Activated naive CD4-positive, alpha-beta T cell treated with anti-CD3 and anti-CD28 coated beads, Interleukin-2, amount 50 U/mL, for 16 hours (primary cell): ENCODE results near the gene GREB1.

Experiments used
- DNase-seq: peaks from one replicate; pipeline ENCODE4 v3.0.0-alpha.2; 2020

Gene GREB1

GRCh38 chr2:11581797-11582611, 48.2 kb downstream of the GREB1 start:
- DNase-seq: no peak

DNA sequence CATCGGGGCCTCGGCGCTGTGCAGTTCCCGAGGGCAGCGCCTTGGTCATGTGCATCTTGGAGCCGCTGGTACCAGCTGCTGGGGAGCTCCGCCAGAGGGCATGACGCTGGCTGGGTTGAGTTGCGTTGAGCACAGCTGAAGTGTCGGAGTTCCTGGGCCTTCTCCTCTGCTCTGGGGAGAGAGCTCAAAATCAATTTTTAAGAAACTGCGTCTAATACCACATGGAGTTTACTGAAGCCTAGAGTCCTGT, 48.7 kb downstream of the GREB1 start:
- no peak for DNase-seq

GRCh38 chr2:11582862-11583752, 49.3 kb downstream of the GREB1 start:
- peak; percentile 67 for DNase-seq

DNA sequence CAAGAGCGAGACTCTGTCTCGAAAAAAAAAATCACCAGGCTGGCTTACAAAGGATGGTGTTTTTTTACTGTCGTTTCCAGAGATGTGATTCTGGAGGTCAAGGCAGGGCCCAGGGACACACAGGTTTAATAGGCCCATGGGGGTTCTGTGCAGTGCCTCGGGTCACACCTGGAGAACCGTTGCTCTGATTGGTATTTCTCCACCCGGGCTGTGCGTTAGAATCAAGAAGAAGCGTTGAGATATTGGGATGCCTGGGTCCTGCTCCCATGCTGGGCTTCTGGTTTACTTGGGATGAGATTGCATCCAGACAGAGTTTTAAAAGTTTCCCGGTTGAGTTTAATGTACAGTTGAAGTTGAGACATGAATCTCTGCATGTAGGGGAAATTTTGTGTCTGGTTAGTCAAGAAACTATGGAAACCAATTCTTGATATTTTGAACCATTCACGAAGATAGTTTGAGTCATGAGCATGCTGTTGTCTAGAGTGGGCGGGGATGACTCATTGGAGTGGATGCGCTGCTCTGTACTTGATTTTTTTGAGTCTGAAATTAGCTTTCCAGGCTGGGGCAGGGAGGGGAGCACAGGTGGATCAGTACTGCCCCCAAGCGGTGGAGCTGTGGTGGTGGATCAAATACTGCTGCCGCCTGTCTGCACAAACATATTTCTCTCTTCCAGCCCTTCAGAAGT, 50.1 kb downstream of the GREB1 start:
- DNase-seq: peak; percentile 93

DNA sequence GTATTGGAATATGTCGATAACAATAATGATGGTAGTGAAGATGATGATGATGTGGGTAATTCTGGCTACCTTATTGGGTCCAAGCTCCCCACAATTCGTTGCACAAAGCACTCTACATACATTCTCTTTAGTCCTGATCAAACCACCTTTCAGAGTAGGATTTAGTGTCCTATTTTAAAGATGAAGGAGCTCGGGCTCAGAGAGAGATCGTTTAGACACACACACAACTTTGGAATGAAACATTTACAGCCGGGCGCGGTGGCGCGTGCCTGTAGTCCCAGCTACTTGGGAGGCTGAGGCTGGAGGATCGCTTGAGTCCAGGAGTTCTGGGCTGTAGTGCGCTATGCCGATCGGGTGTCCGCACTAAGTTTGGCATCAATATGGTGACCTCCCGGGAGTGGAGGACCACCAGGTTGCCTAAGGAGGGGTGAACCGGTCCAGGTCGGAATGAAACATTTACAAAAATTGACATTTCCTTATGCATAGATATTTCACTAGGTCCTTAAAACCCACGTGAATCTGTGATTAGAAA, 50.7 kb downstream of the GREB1 start:
- DNase-seq: no peak

DNA sequence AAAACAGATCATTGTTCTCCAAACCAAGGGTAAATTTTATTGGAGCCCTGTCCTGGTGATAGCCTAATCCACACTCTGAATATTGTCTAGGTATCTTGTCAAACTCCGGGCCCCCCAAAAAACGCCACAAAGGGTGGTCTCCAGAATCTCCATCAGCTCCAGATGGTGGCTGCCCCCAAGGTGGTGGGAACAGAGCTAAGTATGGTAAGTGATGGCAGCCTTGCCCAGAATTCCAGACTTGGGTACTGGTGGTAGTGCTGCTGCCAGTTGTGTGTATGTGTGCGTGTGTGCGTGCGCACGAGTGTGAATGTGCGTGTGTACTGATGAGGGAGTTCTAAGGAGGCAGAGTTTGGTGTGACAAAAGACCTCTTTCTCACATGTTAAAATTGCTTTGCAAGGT, 51.2 kb downstream of the GREB1 start:
- DNase-seq: no peak

- no peak for DNase-seq
Observed at GRCh38 chr2:11588228-11589110, 54.6 kb downstream of the GREB1 start.

DNA sequence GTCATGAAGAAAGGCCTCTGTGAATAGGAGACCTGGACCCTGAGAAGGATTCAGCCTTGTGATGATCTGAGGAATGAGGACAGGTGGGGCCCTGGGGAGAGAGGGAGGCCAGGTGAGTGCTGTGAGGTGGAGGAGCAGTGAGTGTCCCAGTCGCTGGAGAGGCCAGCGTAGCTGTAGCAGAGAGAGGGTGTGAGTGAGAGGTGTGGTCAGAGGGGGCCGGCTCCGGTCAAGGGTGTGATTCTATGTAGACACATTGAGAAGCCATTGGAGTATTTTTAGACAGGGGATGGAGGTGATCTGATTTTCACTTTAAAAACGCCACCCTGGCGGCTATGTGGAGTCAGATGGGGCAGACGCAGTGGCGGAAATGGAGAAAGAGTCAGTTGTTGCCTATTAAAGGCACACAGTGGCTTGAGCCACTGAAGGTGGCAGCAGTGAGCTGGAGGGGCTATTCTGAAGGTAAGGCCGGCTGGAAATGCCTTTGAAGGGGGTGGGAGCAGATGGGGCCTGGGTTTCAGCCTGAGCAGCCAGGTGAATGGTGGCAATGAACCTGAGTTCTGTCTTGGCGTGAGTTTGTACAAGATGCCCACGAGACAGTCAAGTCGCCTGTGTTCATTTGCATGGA, 55.6 kb downstream of the GREB1 start:
- no peak for DNase-seq

- DNase-seq: no peak
Observed at GRCh38 chr2:11590193-11590592, 56.3 kb downstream of the GREB1 start.

GRCh38 chr2:11591091-11591490, 57.2 kb downstream of the GREB1 start:
- no peak for DNase-seq

DNA sequence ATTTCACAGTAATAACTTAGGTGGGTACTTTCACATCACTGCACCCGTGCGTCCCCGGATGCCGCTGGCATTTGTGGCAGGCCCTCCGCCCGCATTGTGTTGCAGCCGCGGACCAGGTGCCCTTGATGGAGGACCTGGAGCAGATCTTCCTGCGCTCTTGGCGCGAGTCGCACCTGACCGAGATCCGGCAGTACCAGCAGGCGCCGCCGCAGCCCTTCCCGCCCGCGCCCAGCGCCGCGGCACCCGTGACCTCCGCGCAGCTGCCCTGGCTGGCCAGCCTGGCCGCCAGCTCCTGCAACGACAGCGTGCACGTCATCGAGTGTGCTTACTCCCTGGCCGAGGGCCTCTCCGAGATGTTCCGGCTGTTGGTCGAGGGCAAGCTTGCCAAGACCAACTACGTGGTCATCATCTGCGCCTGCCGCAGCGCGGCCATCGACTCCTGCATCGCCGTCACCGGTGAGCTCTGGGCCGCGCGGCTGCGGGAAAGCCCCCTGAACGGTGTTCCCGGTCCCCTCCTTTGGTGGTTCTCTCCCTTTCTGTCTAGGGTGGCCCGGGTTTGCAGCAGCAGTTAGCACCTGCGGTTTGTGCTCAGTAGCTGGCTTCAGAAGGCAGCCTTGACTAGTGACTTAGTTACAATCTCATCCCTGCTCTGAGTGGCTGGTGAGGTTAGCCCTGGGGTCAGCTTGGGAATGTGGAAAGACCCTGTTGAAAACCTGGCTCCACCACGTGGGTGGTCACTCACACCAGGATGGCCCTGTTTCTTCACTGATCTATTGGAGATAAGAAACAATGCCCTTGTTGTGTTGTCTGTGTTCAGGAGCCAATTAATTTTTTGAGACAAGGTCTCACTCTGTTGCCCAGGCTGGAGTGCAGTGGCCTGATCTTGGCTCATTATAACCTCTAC, 59.1 kb downstream of the GREB1 start:
- DNase-seq: no peak

DNA sequence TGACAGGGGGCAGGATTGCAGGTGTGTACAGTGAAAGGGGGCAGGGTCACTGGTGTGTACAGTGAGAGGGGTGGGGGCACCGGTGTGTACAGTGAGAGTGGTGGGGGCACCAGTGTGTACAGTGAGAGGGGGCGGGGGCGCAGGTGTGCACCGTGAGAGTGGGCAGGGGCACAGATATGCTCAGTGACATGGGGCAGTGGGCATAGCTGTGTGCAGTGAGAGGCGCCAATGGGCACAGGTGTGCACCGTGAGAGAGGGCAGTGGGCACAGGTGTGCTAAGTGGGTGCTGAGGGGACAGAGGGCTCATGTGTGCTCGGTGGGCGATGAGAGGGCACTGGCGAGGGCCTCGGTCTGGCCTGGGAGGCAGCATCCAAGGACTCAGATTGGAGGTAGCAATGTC, 63.0 kb downstream of the GREB1 start:
- DNase-seq: no peak

DNA sequence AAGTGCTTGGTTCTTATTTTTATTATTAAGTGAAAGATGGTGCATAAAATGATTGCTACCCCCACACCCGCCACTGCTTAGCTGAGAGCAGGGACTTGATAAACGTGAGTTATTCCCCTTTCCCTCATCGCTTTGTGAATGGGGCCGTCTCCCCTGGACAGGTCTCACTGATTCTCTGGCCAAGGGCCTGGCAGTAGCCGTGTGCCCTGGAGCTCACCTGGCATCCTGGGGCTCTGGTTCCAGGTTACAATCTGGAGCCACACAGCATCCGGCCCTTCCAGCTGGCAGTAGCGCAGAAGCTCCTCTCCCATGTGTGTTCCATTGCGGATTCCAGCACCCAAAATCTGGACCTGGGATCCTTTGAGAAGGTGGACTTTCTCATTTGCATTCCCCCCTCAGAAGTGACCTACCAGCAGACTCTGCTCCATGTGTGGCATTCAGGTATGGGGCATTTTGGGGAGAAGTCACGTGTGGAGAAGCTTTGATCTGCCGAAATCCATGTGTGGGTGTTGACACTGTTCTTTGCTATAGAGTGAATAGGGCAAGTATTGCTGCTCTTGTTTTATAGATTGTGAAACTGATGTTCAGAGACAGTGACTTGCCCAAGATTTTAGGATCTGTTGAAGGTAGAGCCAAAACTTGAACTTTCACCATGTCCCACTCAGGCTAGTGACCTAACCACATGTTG, 63.8 kb downstream of the GREB1 start:
- no peak for DNase-seq

DNA sequence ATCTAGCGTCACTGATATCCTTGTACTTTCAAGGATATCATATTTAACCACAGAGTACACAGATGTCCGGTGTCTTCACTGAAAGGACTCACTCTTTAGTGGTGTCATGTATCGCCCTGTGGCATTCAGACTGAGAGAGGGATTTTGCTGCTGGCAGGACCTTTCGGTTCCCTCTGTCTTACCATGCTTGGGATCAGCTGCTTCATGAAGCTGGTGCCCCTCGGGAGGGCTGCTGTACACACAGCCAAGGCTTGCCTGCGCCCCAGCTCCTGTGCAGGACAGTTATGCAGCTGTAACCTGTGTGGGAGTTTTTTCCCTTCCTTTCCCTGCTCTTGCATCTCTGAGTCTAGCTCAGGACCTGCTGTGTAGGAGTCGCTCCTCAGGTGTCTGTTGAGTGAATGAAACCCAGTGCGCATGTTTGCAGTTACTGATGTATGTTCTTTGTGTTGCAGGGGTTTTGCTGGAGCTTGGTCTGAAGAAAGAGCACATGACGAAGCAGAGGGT, 64.4 kb downstream of the GREB1 start:
- DNase-seq: no peak

DNA sequence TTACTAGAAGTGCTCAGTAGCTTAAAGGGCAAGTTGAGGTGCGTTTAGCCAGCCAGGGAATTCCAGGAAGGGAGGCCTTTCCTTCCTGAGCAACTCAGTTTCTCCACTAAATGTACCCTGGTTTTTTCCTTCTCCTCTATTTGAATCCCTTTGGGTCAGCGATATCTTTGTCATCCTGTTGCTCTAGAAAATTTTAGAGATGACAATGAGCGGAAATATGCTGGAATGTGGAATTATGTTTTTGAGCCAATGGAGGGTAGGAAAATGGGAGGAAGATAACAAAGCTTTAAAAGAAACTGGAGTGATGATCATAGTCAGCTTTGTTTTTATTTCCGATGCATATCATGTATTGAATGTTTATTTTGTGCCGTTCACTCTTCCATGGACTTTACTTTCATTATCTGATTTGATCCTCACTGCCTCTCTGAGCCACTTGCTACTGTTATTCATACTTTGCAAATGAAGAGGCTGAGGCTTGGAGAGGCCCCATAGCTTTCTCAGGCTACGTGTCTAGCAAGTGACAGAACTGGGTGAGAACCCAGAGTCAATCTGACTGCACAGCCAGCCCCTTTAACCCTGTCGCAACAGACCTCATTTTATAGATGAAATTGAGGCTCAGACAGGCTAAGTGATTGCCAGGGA, 68.8 kb downstream of the GREB1 start:
- no peak for DNase-seq

DNA sequence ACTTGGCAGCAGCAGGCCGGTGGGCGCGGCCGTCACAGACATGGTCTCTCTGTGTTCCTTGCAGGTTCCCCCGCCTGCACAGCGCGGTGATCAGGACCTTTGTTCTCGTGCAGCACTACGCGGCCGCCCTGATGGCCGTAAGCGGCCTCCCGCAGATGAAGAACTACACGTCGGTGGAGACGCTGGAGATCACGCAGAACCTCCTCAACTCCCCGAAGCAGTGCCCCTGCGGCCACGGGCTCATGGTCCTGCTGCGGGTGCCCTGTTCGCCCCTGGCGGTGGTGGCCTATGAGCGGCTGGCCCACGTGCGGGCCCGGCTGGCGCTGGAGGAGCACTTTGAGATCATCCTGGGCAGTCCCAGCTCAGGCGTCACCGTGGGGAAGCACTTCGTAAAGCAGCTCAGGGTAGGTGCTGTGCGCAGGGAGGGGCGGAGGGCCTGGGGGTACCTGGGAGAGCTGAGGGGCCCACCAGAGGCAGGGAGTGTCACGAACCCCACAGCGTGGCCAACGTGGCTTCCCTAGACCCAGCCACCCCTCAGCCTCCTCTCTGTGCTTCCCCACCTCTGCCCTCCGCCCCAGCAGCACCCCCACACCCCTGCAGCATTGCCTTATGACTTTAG, 76.9 kb downstream of the GREB1 start:
- DNase-seq: no peak

- no peak for DNase-seq
Observed at GRCh38 chr2:11611251-11611650, 77.4 kb downstream of the GREB1 start.

GRCh38 chr2:11612553-11613215, 78.8 kb downstream of the GREB1 start:
- DNase-seq: no peak

- no peak for DNase-seq
Observed at GRCh38 chr2:11613297-11613696, 79.5 kb downstream of the GREB1 start.
